Esophagus (tissue), 2 donors: ENCODE measurements around the gene IFI6. TPM values are rescaled to one million over a fixed set of nuclear protein-coding genes. Genes with fewer than 3 reads are reported as not detected.

Experiments
- H3K27ac ChIP-seq, 2 donors: one replicate each; pipeline ENCODE4 v1.5.1; 2013; ENCODE audit warnings: low read depth in 2 of 2, mild to moderate bottlenecking in 2 of 2, inconsistent platforms in 1 of 2, low read length in 1 of 2, moderate library complexity in 1 of 2
- H3K27me3 ChIP-seq, 2 donors: one replicate each; pipeline ENCODE4 v1.6.1; 2013; ENCODE audit warnings: low read length in 2 of 2, control low read depth in 1 of 2, mild to moderate bottlenecking in 1 of 2; ENCODE audit not compliant: insufficient read depth in 2 of 2, control insufficient read depth in 1 of 2
- H3K36me3 ChIP-seq, 2 donors: one replicate each; pipeline ENCODE4 v1.6.1; 2013; ENCODE audit warnings: low read length in 1 of 2; ENCODE audit not compliant: control insufficient read depth in 2 of 2, insufficient read depth in 2 of 2
- H3K4me1 ChIP-seq, 2 donors: one replicate each; pipeline ENCODE4 v1.6.1; 2013; ENCODE audit warnings: low read length in 1 of 2; ENCODE audit not compliant: control insufficient read depth in 2 of 2, insufficient read depth in 2 of 2
- H3K4me3 ChIP-seq, 2 donors: one replicate each; pipeline ENCODE4 v1.5.1; 2013; ENCODE audit warnings: low read length in 2 of 2, mild to moderate bottlenecking in 2 of 2, low read depth in 1 of 2, moderate library complexity in 1 of 2
- H3K9me3 ChIP-seq, 2 donors: one replicate each; pipeline ENCODE4 v1.6.1; 2013; ENCODE audit warnings: mild to moderate bottlenecking in 2 of 2, low read depth in 1 of 2, low read length in 1 of 2, moderate library complexity in 1 of 2; ENCODE audit not compliant: control insufficient read depth in 2 of 2, insufficient read depth in 1 of 2
- WGBS, 2 donors: extraction: QIAGEN DNeasy Blood & Tissue Kit; methylation state at CpG; one replicate each; pipeline ENCODE4 v1.1.7; 2013; 5-methylcytosine and 5-hydroxymethylcytosine counted together
- polyA plus RNA-seq, 2 donors: library from polyadenylated mRNA; stranded (reverse); fragments of 200-250 nt; gene quantifications; one replicate each; pipeline ENCODE4 v1.2.3, GENCODE V29; 2013
- donor health status: healthy with polysubstance abuse.
- donor health status: Bipolar disorder and iron deficiency.

The IFI6 gene
- polyA plus RNA-seq, 2 donors: 7.0 to 9.6 TPM

GRCh38 chr1:27662707-27663393 is 9.1 kb downstream of the IFI6 start:
- Histone ChIP-seq H3K9me3 (no peaks in the 10 kb centered on the region), H3K36me3 (peaks cover 0 to 3% of the 10 kb centered on the region in 2 donors), H3K4me1 (peaks cover 0 to 14% of the 10 kb centered on the region in 2 donors), H3K4me3 (no peak overlapping the region), H3K27me3 (no peaks in the 10 kb centered on the region), H3K27ac (peak overlapping the region; percentile 69 to 73)
- 30 to 33% methylated on average over 12 of the region's 12 CpGs for WGBS, 2 donors

- Histone ChIP-seq H3K4me3 (no peak overlapping the region), H3K27me3 (no peaks in the 10 kb centered on the region), H3K9me3 (no peaks in the 10 kb centered on the region), H3K36me3 (peaks cover 0 to 3% of the 10 kb centered on the region in 2 donors), H3K4me1 (peaks cover 0 to 14% of the 10 kb centered on the region in 2 donors), H3K27ac (peak overlapping the region in 1 of 2 donors; percentile 26)
- WGBS, 2 donors: 80% methylated on average over 5 of the region's 5 CpGs
Observed at GRCh38 chr1:27662261-27662660, 9.7 kb downstream of the IFI6 start.

GRCh38 chr1:27661412-27662075 is 10.4 kb downstream of the IFI6 start:
- 93 to 97% methylated on average over 8 of the region's 8 CpGs for WGBS, 2 donors
- Histone ChIP-seq H3K27ac (no peak overlapping the region), H3K4me1 (peaks cover 0 to 14% of the 10 kb centered on the region in 2 donors), H3K9me3 (no peaks in the 10 kb centered on the region), H3K4me3 (no peak overlapping the region), H3K36me3 (peaks cover 0 to 3% of the 10 kb centered on the region in 2 donors), H3K27me3 (no peaks in the 10 kb centered on the region)

GRCh38 chr1:27660300-27660835 is 11.6 kb downstream of the IFI6 start:
- Histone ChIP-seq H3K9me3 (no peaks in the 10 kb centered on the region), H3K4me3 (peak overlapping the region; percentile 48 to 60), H3K4me1 (peaks cover 0 to 14% of the 10 kb centered on the region in 2 donors), H3K36me3 (no peaks in the 10 kb centered on the region), H3K27ac (peak overlapping the region; percentile 90 to 93), H3K27me3 (no peaks in the 10 kb centered on the region)
- 46 to 47% methylated on average over 10 of the region's 10 CpGs for WGBS, 2 donors

- WGBS, 2 donors: 5% methylated on average over 66 to 78 of the region's 78 CpGs
- Histone ChIP-seq H3K4me3 (peak overlapping the region; percentile 48 to 60), H3K27me3 (no peaks in the 10 kb centered on the region), H3K9me3 (no peaks in the 10 kb centered on the region), H3K36me3 (no peaks in the 10 kb centered on the region), H3K4me1 (peaks cover 0 to 14% of the 10 kb centered on the region in 2 donors), H3K27ac (peak overlapping the region; percentile 90 to 93)
Observed at GRCh38 chr1:27659497-27660299, 12.3 kb downstream of the IFI6 start.

- Histone ChIP-seq H3K27me3 (no peaks in the 10 kb centered on the region), H3K27ac (peak overlapping the region; percentile 90 to 93), H3K4me1 (peaks cover 0 to 14% of the 10 kb centered on the region in 2 donors), H3K36me3 (no peaks in the 10 kb centered on the region), H3K4me3 (no peak overlapping the region), H3K9me3 (no peaks in the 10 kb centered on the region)
- WGBS, 2 donors: 29 to 41% methylated on average over 7 of the region's 7 CpGs
Observed at GRCh38 chr1:27658951-27659496, 13.0 kb downstream of the IFI6 start.

- Histone ChIP-seq H3K27me3 (no peaks in the 10 kb centered on the region), H3K9me3 (no peaks in the 10 kb centered on the region), H3K36me3 (no peaks in the 10 kb centered on the region), H3K4me3 (no peak overlapping the region), H3K27ac (peak overlapping the region in 1 of 2 donors; percentile 61), H3K4me1 (peaks cover 0 to 10% of the 10 kb centered on the region in 2 donors)
- 81 to 82% methylated on average over 7 of the region's 7 CpGs for WGBS, 2 donors
Observed at GRCh38 chr1:27656157-27656893, 15.7 kb downstream of the IFI6 start.

- H3K27me3 ChIP-seq: no peaks in the 10 kb centered on the region
- no peaks in the 10 kb centered on the region for H3K36me3 ChIP-seq
- H3K9me3 ChIP-seq: no peaks in the 10 kb centered on the region
- peak overlapping the region in 1 of 2 donors; percentile 61 for H3K27ac ChIP-seq
- 62 to 65% methylated on average over 11 of the region's 11 CpGs for WGBS, 2 donors
- H3K4me1 ChIP-seq: peaks cover 0 to 8% of the 10 kb centered on the region in 2 donors
- H3K4me3 ChIP-seq: no peak overlapping the region
Observed at GRCh38 chr1:27655151-27655937, 16.6 kb downstream of the IFI6 start.
